NCI-H146 treated with DMSO at 0.1 percent for 48 hours (cell line): ENCODE results near the gene SCNN1G.
"Not testable (repeated sequence)": the region's sequence is repeated elsewhere in the genome, so short reads cannot be mapped to it uniquely, and the experiment has no call there.

Source experiments
- DNase-seq: peaks from one replicate; lab custom pipeline; 2025; ENCODE audit not compliant: unreplicated experiment; lab: John Stamatoyannopoulos, UW

Gene SCNN1G

GRCh38 chr16:23182679-23183542 is at the start of gene SCNN1G:
Gene SCNN1G (plus strand): TSS chr16:23182745. CDS start chr16:23186272, 3,527 bp downstream.
- no peak for DNase-seq

- no peak for DNase-seq
These were observed 49.6 kb upstream of the SCNN1G start for GRCh38 chr16:23132775-23133463.

GRCh38 chr16:23134274-23134673 is 48.3 kb upstream of the SCNN1G start:
- DNase-seq: no peak

GRCh38 chr16:23137256-23137655 is 45.3 kb upstream of the SCNN1G start:
- DNase-seq: no peak

- DNase-seq: no peak
These were observed 44.7 kb upstream of the SCNN1G start for GRCh38 chr16:23137818-23138217.

- DNase-seq: no peak
These were observed 42.4 kb upstream of the SCNN1G start for GRCh38 chr16:23140107-23140506.

GRCh38 chr16:23141033-23141432 is 41.5 kb upstream of the SCNN1G start:
- no peak for DNase-seq

- no peak for DNase-seq
These were observed 41.0 kb upstream of the SCNN1G start for GRCh38 chr16:23141500-23141899.

- no peak for DNase-seq
These were observed 40.4 kb upstream of the SCNN1G start for GRCh38 chr16:23141959-23142740.

- no peak for DNase-seq
These were observed 39.2 kb upstream of the SCNN1G start for GRCh38 chr16:23143391-23143790.

- DNase-seq: not testable (repeated sequence)
These were observed 38.2 kb upstream of the SCNN1G start for GRCh38 chr16:23144393-23144792.

GRCh38 chr16:23145186-23145585 is 37.4 kb upstream of the SCNN1G start:
- DNase-seq: peak; percentile 42

GRCh38 chr16:23145608-23146007 is 36.9 kb upstream of the SCNN1G start:
- no peak for DNase-seq

- DNase-seq: no peak
These were observed 35.5 kb upstream of the SCNN1G start for GRCh38 chr16:23146877-23147601.

- DNase-seq: no peak
These were observed 34.9 kb upstream of the SCNN1G start for GRCh38 chr16:23147666-23148065.

- DNase-seq: no peak
These were observed 34.4 kb upstream of the SCNN1G start for GRCh38 chr16:23148166-23148512.

- peak; percentile 49 for DNase-seq
These were observed 33.9 kb upstream of the SCNN1G start for GRCh38 chr16:23148513-23149266.

GRCh38 chr16:23149267-23149992 is 33.1 kb upstream of the SCNN1G start, which contains the start of gene USP31:
Gene USP31 (minus strand): TSS chr16:23149452. CDS start chr16:23149270, 182 bp downstream.
- peak; percentile 94 for DNase-seq

GRCh38 chr16:23149993-23150364 is 32.6 kb upstream of the SCNN1G start:
- no peak for DNase-seq
